Endodermal cell (in vitro differentiated cells): ENCODE measurements around the gene HEATR9. TPM values are rescaled to one million over a fixed set of nuclear protein-coding genes. Genes with fewer than 3 reads are reported as not detected.

Source experiments
- DNase-seq: peaks from one replicate; pipeline ENCODE4 v3.0.0-alpha.2; 2017
- H3K27ac ChIP-seq: 2 replicates; pipeline ENCODE4 v1.5.1; 2013; ENCODE audit warnings: mild to moderate bottlenecking, low read depth, low read length, moderate library complexity
- H3K27me3 ChIP-seq: 2 replicates; pipeline ENCODE4 v1.6.1; 2013; ENCODE audit warnings: mild to moderate bottlenecking, low read length, moderate library complexity; ENCODE audit not compliant: insufficient read depth, control insufficient read depth, poor library complexity, severe bottlenecking
- H3K36me3 ChIP-seq: 2 replicates; pipeline ENCODE4 v1.7.0; 2013; ENCODE audit warnings: mild to moderate bottlenecking, low read length, moderate library complexity; ENCODE audit not compliant: control insufficient read depth, insufficient read depth
- H3K4me1 ChIP-seq: one replicate; pipeline ENCODE4 v1.7.0; 2013; ENCODE audit warnings: low read length; ENCODE audit not compliant: control insufficient read depth, insufficient read depth
- H3K4me3 ChIP-seq: 2 replicates; pipeline ENCODE4 v1.5.1; 2013; ENCODE audit warnings: mild to moderate bottlenecking, low read length, moderate library complexity
- H3K9ac ChIP-seq: 2 replicates; pipeline ENCODE4 v1.6.1; 2013; ENCODE audit warnings: mild to moderate bottlenecking, low read length, moderate library complexity; ENCODE audit not compliant: poor library complexity, severe bottlenecking; ENCODE audit errors: extremely low read depth
- H3K9me3 ChIP-seq: 2 replicates; pipeline ENCODE4 v1.6.1; 2013; ENCODE audit warnings: mild to moderate bottlenecking, low read length, moderate library complexity; ENCODE audit not compliant: control insufficient read depth
- H3K27ac Mint-ChIP-seq: 2 replicates; pipeline ENCODE4 v1.8.0; 2020; ENCODE audit warnings: mixed read lengths
- H3K27me3 Mint-ChIP-seq: 2 replicates; pipeline ENCODE4 v1.8.0; 2021; ENCODE audit warnings: mild to moderate bottlenecking, mixed read lengths; ENCODE audit not compliant: insufficient read depth
- H3K36me3 Mint-ChIP-seq: 2 replicates; pipeline ENCODE4 v1.8.0; 2020; ENCODE audit warnings: low read depth, mixed read lengths
- H3K4me1 Mint-ChIP-seq: 2 replicates; pipeline ENCODE4 v1.8.0; 2020; ENCODE audit warnings: mixed read lengths
- H3K4me3 Mint-ChIP-seq: 2 replicates; pipeline ENCODE4 v1.8.0; 2020; ENCODE audit warnings: mild to moderate bottlenecking, moderate library complexity, mixed read lengths
- H3K9me3 Mint-ChIP-seq: 2 replicates; pipeline ENCODE4 v1.8.0; 2020; ENCODE audit warnings: mild to moderate bottlenecking, mixed read lengths
- WGBS, 2 experiments: methylation state at CpG; one replicate each; pipeline versions ENCODE4 v1.1.5 to v1.1.7; 2013; ENCODE audit warnings: missing lambda C conversion rate in 2 of 2, mixed read lengths in 1 of 2; ENCODE audit not compliant: insufficient coverage in 1 of 2, insufficient read length in 1 of 2; 5-methylcytosine and 5-hydroxymethylcytosine counted together
- total RNA-seq, 2 donors: library from RNA; stranded (reverse); fragmentation: NEBNext Ultra II Directional in 1 of 2; extraction: Animal tissue kit (Norgen Biotek cat#: 25700) in 1 of 2; gene quantifications; 2 replicates in 1 of 2; 3 replicates in 1 of 2; pipeline ENCODE4 v1.2.1, GENCODE V29; 2021
- TF ChIP-seq, protein P1 (sequence below): fragments of 200-600 bp; sonication (generic); conservative IDR thresholded peaks from 2 replicates; pipeline ENCODE4 v1.5.0; 2021; ENCODE audit warnings: antibody characterized with exemption, mild to moderate bottlenecking

The HEATR9 gene
- total RNA-seq, 2 donors from 2014 or later: not detected

DNA sequence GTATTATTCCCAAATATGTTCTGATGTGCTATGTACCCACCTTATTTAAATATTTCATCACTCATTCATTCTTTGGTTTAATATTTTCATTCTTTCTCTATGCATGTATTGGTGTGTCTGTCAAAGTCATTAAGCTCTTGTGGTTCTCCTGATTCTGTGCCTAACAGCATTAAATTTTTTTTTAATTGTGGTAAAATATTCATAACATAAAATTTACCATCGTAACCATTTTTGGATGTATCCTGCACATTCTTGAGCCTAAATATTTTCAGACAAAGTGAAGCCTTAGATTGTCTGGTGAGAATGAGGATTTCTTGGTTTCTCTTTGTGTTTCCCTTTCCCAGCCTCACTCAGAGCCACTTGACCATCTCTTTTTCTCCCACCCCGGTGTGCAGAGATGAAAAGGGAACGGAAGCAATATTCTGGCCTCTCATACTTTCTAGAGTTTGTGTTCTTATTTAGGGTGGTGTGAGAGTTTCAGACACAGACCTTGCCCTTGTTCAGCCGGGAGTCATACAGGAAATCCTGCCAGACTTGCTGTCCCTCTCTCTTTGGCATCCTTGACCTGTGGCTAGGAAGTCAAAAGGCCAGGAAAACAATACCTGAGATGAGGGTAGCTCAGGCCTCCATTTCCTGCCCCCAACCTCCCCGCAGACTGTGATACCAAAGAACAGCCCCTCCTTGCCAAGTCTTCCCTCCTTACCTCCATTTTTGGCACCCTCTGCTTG lies 6.5 kb upstream of the HEATR9 start:
- Mint-ChIP-seq H3K9me3 (no peaks in the 10 kb centered on the region), H3K27me3 (peaks cover 2% of the 10 kb centered on the region), H3K36me3 (no peaks in the 10 kb centered on the region), H3K27ac (no peak overlapping the region), H3K4me1 (no peaks in the 10 kb centered on the region), H3K4me3 (no peak overlapping the region)
- Histone ChIP-seq H3K36me3 (no peaks in the 10 kb centered on the region), H3K9me3 (no peaks in the 10 kb centered on the region), H3K27ac (no peak overlapping the region), H3K27me3 (no peaks in the 10 kb centered on the region), H3K9ac (no peak overlapping the region), H3K4me3 (no peak overlapping the region), H3K4me1 (no peaks in the 10 kb centered on the region)
- DNase-seq: no peak
- WGBS, 2 experiments: 80 to 86% methylated on average over 1 to 3 of the region's 5 CpGs
- TF ChIP-seq, protein P1, sequence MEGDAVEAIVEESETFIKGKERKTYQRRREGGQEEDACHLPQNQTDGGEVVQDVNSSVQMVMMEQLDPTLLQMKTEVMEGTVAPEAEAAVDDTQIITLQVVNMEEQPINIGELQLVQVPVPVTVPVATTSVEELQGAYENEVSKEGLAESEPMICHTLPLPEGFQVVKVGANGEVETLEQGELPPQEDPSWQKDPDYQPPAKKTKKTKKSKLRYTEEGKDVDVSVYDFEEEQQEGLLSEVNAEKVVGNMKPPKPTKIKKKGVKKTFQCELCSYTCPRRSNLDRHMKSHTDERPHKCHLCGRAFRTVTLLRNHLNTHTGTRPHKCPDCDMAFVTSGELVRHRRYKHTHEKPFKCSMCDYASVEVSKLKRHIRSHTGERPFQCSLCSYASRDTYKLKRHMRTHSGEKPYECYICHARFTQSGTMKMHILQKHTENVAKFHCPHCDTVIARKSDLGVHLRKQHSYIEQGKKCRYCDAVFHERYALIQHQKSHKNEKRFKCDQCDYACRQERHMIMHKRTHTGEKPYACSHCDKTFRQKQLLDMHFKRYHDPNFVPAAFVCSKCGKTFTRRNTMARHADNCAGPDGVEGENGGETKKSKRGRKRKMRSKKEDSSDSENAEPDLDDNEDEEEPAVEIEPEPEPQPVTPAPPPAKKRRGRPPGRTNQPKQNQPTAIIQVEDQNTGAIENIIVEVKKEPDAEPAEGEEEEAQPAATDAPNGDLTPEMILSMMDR: no peak

DNA sequence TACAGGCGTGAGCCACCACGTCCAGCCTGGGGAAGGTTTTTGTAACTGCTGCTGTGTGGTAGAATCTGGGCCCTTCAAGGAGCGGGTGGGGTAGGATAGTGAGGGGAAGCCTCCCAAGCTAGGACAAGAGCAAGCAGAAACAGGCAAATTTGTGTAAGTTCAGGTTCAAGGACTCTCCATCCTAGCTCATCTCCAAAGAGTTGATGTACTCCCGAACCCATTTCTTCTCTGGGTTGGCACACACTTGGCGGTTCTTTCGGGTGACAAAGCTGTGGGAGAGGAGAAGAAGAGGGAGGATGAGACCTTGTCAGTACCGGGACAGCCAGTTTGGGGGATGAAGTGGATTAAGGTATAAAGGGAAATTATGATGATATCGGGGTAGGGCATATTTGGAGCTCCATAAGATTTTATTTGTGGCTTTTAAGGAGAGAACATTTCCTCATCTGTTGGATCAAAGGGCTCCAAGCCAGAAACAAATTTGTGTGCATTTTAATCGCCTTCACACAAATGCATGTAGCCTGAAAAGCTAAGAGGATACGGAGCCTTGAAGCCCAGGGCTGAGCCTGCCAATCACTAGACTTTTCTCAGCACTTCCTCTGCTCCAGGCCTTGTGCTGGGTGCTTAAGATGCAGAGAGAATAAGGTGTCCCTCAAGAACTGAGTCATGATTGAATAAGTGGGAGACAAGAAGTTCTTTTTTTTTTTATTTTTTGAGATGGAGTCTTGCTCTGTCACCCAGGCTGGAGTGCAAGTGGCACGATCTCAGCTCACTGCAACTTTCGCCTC lies 3.7 kb upstream of the HEATR9 start:
- H3K9me3 ChIP-seq: no peaks in the 10 kb centered on the region
- H3K4me1 ChIP-seq: no peaks in the 10 kb centered on the region
- H3K27ac ChIP-seq: no peak overlapping the region
- H3K9ac ChIP-seq: no peak overlapping the region
- TF ChIP-seq, protein P1: no peak
- H3K27me3 Mint-ChIP-seq: no peaks in the 10 kb centered on the region
- H3K4me3 Mint-ChIP-seq: no peak overlapping the region
- H3K27ac Mint-ChIP-seq: no peak overlapping the region
- H3K9me3 Mint-ChIP-seq: no peaks in the 10 kb centered on the region
- no peak for DNase-seq
- no peak overlapping the region for H3K4me3 ChIP-seq
- H3K4me1 Mint-ChIP-seq: peaks cover 4% of the 10 kb centered on the region
- no peaks in the 10 kb centered on the region for H3K36me3 Mint-ChIP-seq
- no peaks in the 10 kb centered on the region for H3K27me3 ChIP-seq
- WGBS, 2 experiments: 94 to 100% methylated on average over 7 to 12 of the region's 12 CpGs
- H3K36me3 ChIP-seq: no peaks in the 10 kb centered on the region

DNA sequence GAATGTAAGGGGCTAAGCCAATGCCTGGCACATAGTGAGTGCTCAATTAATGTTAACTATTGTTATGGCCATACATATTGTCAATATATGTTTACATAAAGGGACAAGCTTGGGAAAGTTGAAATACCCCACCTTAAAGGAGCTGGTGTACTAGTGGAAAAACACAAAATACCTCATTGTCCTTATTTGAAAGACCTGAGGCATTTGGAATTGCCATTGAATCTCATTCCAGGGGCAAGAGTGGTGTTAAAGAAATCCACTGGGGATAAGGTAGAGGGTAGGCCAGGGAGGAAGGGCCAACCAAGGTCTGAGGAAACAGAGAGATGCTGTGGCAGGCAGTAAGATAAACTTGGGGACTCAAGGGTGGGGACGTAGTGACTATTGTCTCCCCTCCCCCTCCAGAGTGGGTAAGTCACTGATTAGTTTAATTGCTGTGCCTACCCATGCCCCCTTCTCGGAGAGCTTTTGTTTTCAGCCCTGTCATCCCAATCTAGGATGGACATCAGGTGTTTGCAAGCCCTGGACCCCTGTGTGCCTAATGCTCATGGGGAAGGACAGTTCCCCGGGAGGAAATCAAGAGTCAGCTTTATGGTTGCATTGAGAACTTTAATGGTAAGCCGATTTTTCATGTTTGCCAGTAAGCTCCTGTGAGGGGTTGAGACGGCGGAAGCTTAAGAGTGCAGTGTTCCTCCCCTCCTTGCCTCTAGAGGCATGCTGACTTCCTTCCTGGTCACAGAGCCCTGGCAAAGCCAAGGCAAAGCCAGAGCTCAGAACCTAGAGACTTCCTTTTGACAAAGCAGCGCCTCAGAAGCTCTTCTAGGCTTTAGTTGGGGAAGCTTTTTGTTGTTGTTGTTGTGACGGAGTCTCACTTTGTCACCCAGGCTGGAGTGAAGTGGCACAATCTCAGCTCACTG lies 2.5 kb upstream of the HEATR9 start:
- Histone ChIP-seq H3K27ac (no peak overlapping the region), H3K9ac (no peak overlapping the region), H3K4me1 (no peaks in the 10 kb centered on the region), H3K36me3 (no peaks in the 10 kb centered on the region), H3K27me3 (no peaks in the 10 kb centered on the region), H3K9me3 (no peaks in the 10 kb centered on the region), H3K4me3 (no peak overlapping the region)
- Mint-ChIP-seq H3K27ac (no peak overlapping the region), H3K4me3 (no peak overlapping the region), H3K27me3 (no peaks in the 10 kb centered on the region), H3K9me3 (no peaks in the 10 kb centered on the region), H3K4me1 (peaks cover 4% of the 10 kb centered on the region), H3K36me3 (no peaks in the 10 kb centered on the region)
- WGBS, 2 experiments: 86 to 91% methylated on average over 6 to 8 of the region's 8 CpGs
- DNase-seq: peak; percentile 79
- TF ChIP-seq, protein P1: peak; percentile 44
